Measurements from ENCODE around the gene BAIAP2. TPM values are rescaled to one million over a fixed set of nuclear protein-coding genes. Genes with fewer than 3 reads are reported as not detected.

The BAIAP2 gene
- total and polyA plus RNA-seq, 2 donors (not counting 1 experiment from before 2014, with no cell fraction given) = 1.3 to 12.0 TPM

DNA sequence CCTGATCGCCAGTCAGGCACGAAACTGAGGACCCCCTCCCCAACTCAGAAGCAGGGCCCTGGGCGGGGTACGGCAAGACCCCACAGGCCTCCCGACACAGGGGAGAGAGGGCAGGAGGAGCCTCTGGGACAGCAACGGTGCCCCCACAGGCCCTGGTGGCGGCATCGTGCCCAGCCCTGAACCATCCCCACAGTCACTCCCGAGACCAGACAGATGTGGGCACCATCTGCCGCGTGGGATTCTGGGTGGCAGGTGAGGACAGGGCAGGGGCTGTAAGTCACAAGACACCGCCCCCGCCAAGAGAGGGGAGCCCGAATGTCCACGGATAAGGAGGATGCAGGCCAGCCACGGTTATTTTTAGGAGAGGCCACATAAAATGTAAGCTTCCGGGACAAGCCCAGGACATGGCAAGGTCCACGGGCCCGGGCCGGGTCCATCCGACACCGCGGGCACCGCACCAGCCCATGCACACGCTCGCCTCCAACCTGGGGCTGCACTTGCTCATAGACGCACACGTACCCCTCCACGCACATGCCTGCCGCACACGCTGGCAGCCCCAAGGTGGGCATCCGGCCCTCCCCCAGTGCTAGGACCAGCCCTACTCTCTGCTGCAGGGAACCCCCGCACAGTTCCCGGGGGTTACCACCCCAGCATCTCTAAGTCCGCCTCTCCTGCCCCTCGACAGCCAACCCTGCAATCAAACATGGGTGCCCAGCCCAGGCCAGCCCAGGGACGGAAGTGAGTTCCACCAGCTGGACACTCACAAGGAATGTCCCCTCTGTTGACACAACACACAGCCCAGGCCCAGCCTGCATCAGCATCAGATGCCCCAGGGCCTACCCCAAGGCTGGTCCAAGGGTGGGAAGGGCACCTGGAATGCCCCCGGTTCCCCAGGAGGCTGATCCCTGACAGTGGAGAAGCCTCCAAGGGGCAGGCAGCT lies 122.2 kb downstream of the BAIAP2 start:
- Histone ChIP-seq H3K9ac (ENCODE audit: low read length) (no peak overlapping the region), H3K79me2 (ENCODE audit: control insufficient read depth, insufficient read depth, low read length) (no peaks in the 10 kb centered on the region), H3K36me3 (replicated peaks in 1 of 2; ENCODE audit: control extremely low read depth in 1 of 2, control insufficient read depth in 1 of 2, extremely low read depth in 1 of 2, insufficient read depth in 2 of 2, low read length in 1 of 2) (no peaks in the 10 kb centered on the region), H3K4me1 (ENCODE audit: control insufficient read depth in 2 of 2, insufficient read depth in 2 of 2, low read length in 2 of 2) (peaks cover 0 to 10% of the 10 kb centered on the region in 2 donors), H3K9me3 (ENCODE audit: control extremely low read depth in 1 of 3, control insufficient read depth in 2 of 3, insufficient read depth in 1 of 3, low read length in 2 of 3) (no peaks in the 10 kb centered on the region), H3K4me2 (replicated peaks; ENCODE audit: low read depth, low read length, poor library complexity, severe bottlenecking) (no peak overlapping the region), H3K27ac (ENCODE audit: low read length in 2 of 2) (no peak overlapping the region), H3K27me3 (replicated peaks in 1 of 4; ENCODE audit: control extremely low read depth in 1 of 4, control insufficient read depth in 3 of 4, insufficient read depth in 4 of 4, low read length in 3 of 4) (peaks cover 0 to 13% (median 3%) of the 10 kb centered on the region in 4 experiments), H4K20me1 (ENCODE audit: control insufficient read depth, insufficient read depth, low read length, poor library complexity, severe bottlenecking) (no peaks in the 10 kb centered on the region), H2AFZ (ENCODE audit: insufficient read depth, low read depth, low read length, poor library complexity, severe bottlenecking) (no peak overlapping the region), H3K4me3 (ENCODE audit: control extremely low read depth in 1 of 5, extremely low read depth in 1 of 5, insufficient read depth in 1 of 5, low read depth in 2 of 5, low read length in 4 of 5) (no peak overlapping the region)
- CTCF ChIA-PET = interaction anchor here (0.6 kb wide), 1 partner anchor 11 kb away, joined by 6 read pairs; no protein-coding TSS in a partner anchor
- ATAC-seq (ENCODE audit: low read depth) (no peak), DNase-seq (no peak)
- POLR2A ChIA-PET = interaction anchor here (0.6 kb wide), 1 partner anchor 709 kb away, joined by 5 read pairs; no protein-coding TSS in a partner anchor
- Mint-ChIP-seq H3K4me1 (peaks cover 6% of the 10 kb centered on the region), H3K4me3 (no peak overlapping the region), H3K9me3 (ENCODE audit: insufficient read depth) (no peaks in the 10 kb centered on the region), H3K27me3 (peaks cover 14% of the 10 kb centered on the region), H3K27ac (no peak overlapping the region)
- TF ChIP-seq EZH2 (IDR thresholded peaks at IDR 0.05; ENCODE audit: borderline replicate concordance, insufficient read depth, low read depth, low read length, poor library complexity, severe bottlenecking) = no peak
- TF ChIP-seq, protein P1, sequence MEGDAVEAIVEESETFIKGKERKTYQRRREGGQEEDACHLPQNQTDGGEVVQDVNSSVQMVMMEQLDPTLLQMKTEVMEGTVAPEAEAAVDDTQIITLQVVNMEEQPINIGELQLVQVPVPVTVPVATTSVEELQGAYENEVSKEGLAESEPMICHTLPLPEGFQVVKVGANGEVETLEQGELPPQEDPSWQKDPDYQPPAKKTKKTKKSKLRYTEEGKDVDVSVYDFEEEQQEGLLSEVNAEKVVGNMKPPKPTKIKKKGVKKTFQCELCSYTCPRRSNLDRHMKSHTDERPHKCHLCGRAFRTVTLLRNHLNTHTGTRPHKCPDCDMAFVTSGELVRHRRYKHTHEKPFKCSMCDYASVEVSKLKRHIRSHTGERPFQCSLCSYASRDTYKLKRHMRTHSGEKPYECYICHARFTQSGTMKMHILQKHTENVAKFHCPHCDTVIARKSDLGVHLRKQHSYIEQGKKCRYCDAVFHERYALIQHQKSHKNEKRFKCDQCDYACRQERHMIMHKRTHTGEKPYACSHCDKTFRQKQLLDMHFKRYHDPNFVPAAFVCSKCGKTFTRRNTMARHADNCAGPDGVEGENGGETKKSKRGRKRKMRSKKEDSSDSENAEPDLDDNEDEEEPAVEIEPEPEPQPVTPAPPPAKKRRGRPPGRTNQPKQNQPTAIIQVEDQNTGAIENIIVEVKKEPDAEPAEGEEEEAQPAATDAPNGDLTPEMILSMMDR (IDR thresholded peaks at IDR 0.05) = no peak
- WGBS (ENCODE audit: insufficient coverage) = 95% methylated on average over 36 of the region's 38 CpGs
- intact Hi-C loops (cut with micrococcal nuclease) = no loop called here
